ENCODE measurements around the gene EXOSC3. TPM values are rescaled to one million over a fixed set of nuclear protein-coding genes. Genes with fewer than 3 reads are reported as not detected.

The EXOSC3 gene
- total RNA-seq, 3 donors from 2014 or later: 40.6 to 55.0 (median 49.9) TPM

DNA sequence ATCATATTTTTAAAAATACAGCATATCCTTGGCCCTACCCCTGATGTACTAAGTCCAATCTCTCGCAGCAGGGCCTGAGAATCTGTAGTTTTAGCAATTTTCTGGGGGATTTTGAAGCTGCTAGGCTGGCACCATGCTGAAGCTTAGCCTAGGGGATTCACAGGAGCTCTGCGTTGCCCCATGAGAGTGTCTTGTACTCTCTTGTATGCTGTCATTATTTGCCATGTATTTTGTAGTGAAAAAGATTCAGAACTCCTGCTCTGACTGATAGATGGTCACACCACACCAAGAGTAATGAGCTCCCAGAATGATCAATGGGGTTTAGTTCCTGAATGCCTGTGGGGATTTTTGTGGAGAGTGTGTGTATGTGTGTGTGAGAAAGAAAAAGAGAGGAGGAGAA is 51.9 kb downstream of the EXOSC3 start:
- Histone ChIP-seq H3K27ac (no peak overlapping the region), H3K4me3 (no peak overlapping the region), H3K36me3 (no peaks in the 10 kb centered on the region), H3K9me3 (no peaks in the 10 kb centered on the region), H3K27me3 (peaks cover 0 to 6% of the 10 kb centered on the region in 2 donors), H3K4me1 (no peaks in the 10 kb centered on the region)
- intact Hi-C loops (cut with DNase I; ENCODE audit: low total_unique reads): loop anchor here (10.0 kb wide), 1 partner anchor 1898 kb away; no protein-coding TSS in a partner anchor
- TF ChIP-seq, protein P1, sequence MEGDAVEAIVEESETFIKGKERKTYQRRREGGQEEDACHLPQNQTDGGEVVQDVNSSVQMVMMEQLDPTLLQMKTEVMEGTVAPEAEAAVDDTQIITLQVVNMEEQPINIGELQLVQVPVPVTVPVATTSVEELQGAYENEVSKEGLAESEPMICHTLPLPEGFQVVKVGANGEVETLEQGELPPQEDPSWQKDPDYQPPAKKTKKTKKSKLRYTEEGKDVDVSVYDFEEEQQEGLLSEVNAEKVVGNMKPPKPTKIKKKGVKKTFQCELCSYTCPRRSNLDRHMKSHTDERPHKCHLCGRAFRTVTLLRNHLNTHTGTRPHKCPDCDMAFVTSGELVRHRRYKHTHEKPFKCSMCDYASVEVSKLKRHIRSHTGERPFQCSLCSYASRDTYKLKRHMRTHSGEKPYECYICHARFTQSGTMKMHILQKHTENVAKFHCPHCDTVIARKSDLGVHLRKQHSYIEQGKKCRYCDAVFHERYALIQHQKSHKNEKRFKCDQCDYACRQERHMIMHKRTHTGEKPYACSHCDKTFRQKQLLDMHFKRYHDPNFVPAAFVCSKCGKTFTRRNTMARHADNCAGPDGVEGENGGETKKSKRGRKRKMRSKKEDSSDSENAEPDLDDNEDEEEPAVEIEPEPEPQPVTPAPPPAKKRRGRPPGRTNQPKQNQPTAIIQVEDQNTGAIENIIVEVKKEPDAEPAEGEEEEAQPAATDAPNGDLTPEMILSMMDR (IDR thresholded peaks at IDR 0.05): no peak
- TF ChIP-seq POLR2A (IDR thresholded peaks at IDR 0.05) (no peak), POLR2AphosphoS5 (IDR thresholded peaks at IDR 0.05) (no peak)
- DNase-seq (ENCODE audit: low spot score in 2 of 2): no peak

DNA sequence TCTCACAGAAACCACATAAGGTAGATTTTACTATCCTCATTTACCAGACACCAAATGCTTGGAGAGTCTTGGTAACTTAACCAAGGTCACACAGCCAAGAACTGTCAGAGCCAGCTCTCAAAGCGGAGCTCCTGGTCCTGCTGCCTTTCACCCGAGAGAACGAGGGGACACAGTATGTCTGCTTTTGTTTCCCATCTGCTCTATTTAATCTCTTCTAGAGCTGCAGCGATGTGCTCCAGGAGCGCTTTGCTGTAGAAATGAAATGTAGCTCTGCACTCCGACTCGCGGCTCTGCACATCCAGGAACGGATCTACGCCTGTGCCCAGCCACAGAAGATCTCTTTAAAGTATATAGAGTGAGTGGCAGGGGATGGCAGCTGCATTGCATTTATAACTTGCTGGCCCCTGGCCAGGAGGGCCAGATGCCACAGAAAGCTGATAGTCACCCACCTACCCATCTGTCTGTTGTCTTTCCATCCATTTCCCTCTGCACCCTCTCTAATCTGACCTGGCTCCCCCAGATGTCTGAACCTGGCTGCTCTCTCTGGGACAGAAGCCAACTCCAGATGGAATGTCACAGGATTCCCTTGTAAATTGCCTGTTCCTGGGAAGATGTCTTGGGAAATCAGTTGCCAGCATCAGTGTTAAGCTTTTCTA is 52.6 kb downstream of the EXOSC3 start:
- no peaks in the 10 kb centered on the region for H3K9me3 ChIP-seq
- peaks cover 0 to 6% of the 10 kb centered on the region in 2 donors for H3K27me3 ChIP-seq
- intact Hi-C loops (cut with DNase I; ENCODE audit: low total_unique reads): loop anchor here (10.0 kb wide), 1 partner anchor 1897 kb away; no protein-coding TSS in a partner anchor
- no peaks in the 10 kb centered on the region for H3K4me1 ChIP-seq
- TF ChIP-seq POLR2A (IDR thresholded peaks at IDR 0.05) (no peak), POLR2AphosphoS5 (IDR thresholded peaks at IDR 0.05) (no peak)
- TF ChIP-seq, protein P1 (IDR thresholded peaks at IDR 0.05): no peak
- no peak for DNase-seq (ENCODE audit: low spot score in 2 of 2)
- H3K4me3 ChIP-seq: no peak overlapping the region
- no peak overlapping the region for H3K27ac ChIP-seq
- H3K36me3 ChIP-seq: no peaks in the 10 kb centered on the region

DNA sequence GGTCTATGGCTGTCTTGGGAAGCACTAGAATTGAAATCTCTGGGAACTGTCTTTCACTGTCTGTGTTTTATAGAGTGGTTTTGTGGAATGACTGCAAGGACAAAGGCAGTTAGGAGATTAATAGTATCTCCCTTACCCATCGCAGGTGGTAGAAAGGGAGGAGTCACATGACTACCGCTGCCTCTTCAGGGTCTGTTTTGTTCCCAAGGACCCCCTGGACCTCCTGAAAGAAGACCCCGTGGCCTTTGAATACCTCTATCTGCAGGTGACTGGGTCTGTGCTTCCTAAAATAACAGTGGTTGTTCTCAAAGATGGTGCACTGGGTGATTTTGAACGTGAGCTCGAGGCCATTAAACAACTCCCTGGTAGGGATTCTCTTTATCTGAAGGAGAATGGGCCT is 54.0 kb downstream of the EXOSC3 start:
- Histone ChIP-seq H3K36me3 (no peaks in the 10 kb centered on the region), H3K9me3 (no peaks in the 10 kb centered on the region), H3K27me3 (peaks cover 0 to 6% of the 10 kb centered on the region in 2 donors), H3K4me3 (no peak overlapping the region), H3K4me1 (no peaks in the 10 kb centered on the region), H3K27ac (no peak overlapping the region)
- no peak for DNase-seq (ENCODE audit: low spot score in 2 of 2)
- TF ChIP-seq, protein P1 (IDR thresholded peaks at IDR 0.05): no peak
- no peak for TF ChIP-seq POLR2AphosphoS5 (IDR thresholded peaks at IDR 0.05)
- no peak for TF ChIP-seq POLR2A (IDR thresholded peaks at IDR 0.05)
- intact Hi-C loops (cut with DNase I; ENCODE audit: low total_unique reads): loop anchor here (10.0 kb wide), 1 partner anchor 1896 kb away; no protein-coding TSS in a partner anchor

DNA sequence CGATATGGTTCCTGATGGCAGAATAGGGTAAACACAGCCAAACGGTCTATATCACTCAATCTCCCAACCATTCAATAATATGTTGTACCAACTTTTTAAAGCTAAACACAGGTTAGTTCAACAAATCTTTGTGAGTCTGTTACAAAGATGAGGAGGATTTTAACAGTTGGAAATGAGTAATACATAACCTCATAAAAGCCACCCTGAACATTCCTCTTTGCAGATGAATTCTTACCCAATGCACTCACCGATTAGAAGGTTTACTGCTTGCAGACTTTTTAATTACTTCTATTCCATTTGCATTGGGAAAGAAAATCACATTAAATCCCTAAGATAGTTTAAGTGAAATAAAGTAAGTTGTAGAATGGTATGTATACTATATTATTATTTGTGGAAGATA is 54.6 kb downstream of the EXOSC3 start:
- Histone ChIP-seq H3K4me1 (no peaks in the 10 kb centered on the region), H3K36me3 (no peaks in the 10 kb centered on the region), H3K9me3 (no peaks in the 10 kb centered on the region), H3K4me3 (no peak overlapping the region), H3K27me3 (peaks cover 0 to 6% of the 10 kb centered on the region in 2 donors), H3K27ac (no peak overlapping the region)
- no peak for TF ChIP-seq POLR2AphosphoS5 (IDR thresholded peaks at IDR 0.05)
- TF ChIP-seq, protein P1 (IDR thresholded peaks at IDR 0.05): no peak
- TF ChIP-seq POLR2A (IDR thresholded peaks at IDR 0.05): no peak
- intact Hi-C loops (cut with DNase I; ENCODE audit: low total_unique reads): loop anchor here (10.0 kb wide), 1 partner anchor 1895 kb away; no protein-coding TSS in a partner anchor
- no peak for DNase-seq (ENCODE audit: low spot score in 2 of 2)

Other genes with a start within 250 kb of the EXOSC3 start
- gene FBXO10, start 208.7 kb downstream of the EXOSC3 start, total RNA-seq: 1 to 10 TPM; 5.1 to 6.9 (median 5.9) TPM
- 100 to 1,000 TPM in 1 of 3 donors, 10 to 100 TPM in 2; 71.9 to 105 (median 72.0) TPM for gene TOMM5, start 192.5 kb downstream of the EXOSC3 start, total RNA-seq
- gene FRMPD1, start 134.1 kb downstream of the EXOSC3 start, total RNA-seq: 1 to 10 TPM in 1 of 3 donors, under 1 TPM in 2; 0.16 to 1.6 (median 0.59) TPM
- gene TRMT10B, start 31.3 kb downstream of the EXOSC3 start, total RNA-seq: 10 to 100 TPM in 2 of 3 donors, 1 to 10 TPM in 1; 6.7 to 12.1 (median 11.1) TPM
- 10 to 100 TPM; 29.8 to 44.8 (median 38.7) TPM for gene DCAF10, start 15.7 kb upstream of the EXOSC3 start, total RNA-seq
- 10 to 100 TPM; 22.5 to 43.7 (median 30.8) TPM for gene SLC25A51, start 119.1 kb upstream of the EXOSC3 start, total RNA-seq